NCI-H2227 (cell line): ENCODE measurements around the gene P3H3.
"Not testable (repeated sequence)": the region's sequence is repeated elsewhere in the genome, so short reads cannot be mapped to it uniquely, and the experiment has no call there.

ENCODE experiments used
- DNase-seq: peaks from one replicate; lab custom pipeline; 2025; ENCODE audit not compliant: unreplicated experiment; lab: John Stamatoyannopoulos, UW

The P3H3 gene

DNA sequence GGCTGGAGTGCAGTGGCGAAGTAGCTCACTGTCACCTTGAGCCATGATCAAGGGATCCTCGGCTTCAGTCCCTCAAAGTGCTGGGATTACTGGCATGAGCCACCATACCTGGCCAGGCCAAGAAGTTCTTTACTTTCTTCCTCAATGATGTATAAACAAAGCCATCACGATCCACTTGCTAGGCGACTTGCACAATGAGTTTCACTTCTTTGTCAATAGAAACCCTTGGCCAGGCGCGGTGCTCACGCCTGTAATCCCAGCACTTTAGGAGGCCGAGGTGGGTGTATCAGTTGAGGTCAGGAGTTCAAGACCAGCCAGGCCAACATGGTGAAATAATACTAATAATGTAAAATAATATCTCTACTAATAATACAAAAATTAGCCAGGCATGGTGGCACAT lies 59.3 kb downstream of the P3H3 start:
- no peak for DNase-seq

DNA sequence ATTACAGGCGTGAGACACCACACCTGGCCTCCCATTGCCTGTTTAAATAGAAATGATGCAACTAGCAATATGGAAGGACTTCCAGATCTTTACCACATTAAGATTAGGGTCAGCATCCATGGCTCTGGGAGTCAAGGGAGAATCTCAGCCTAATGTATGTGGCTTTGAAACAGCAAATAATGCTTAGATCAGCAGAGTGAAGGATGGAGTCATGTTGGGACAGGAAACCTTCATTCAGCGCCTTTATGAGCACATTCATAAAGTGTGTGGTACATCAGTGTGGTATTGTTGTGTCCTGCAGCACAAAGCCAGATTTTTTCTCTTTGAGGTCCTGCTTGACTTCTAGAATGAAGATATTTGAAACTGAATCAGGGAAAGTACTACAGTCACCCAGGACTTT lies 60.2 kb downstream of the P3H3 start:
- no peak for DNase-seq

DNA sequence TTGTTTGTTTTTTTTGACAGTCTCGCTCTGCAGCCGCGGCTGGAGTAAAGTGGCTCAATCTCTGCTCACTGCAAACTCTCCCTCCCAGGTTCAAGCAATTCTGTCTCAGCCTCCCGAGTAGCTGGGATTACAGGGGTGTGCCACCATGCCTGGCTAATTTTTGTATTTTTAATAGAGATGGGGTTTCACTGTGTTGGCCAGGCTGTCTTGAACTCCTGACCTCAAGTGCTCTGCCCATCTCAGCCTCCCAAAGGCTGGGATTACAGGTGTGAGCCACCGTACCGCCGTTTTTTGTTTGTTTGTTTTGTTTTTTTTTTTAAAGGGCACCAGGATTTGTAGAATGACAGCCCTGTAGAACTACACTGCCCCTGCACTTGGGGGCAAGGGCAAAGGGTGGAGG lies 60.6 kb downstream of the P3H3 start:
- DNase-seq, result not testable (repeated sequence)
